H1 (cell line): ENCODE measurements around the gene FXYD5. TPM values are rescaled to one million over a fixed set of nuclear protein-coding genes. Genes with fewer than 3 reads are reported as not detected.

Experiments used
- CEBPB ChIP-seq: IDR thresholded peaks from 2 replicates; pipeline ENCODE4 v1.6.1; 2012; ENCODE audit warnings: low read depth, low read length
- HDAC2 ChIP-seq, 2 experiments: fragments of 300-600 bp in 1 of 2; sonication (generic) in 1 of 2; IDR thresholded peaks; 2 replicates each; pipeline ENCODE4 v1.6.1; 2011 to 2012; ENCODE audit warnings: low read depth in 2 of 2, low read length in 2 of 2, mild to moderate bottlenecking in 2 of 2, moderate library complexity in 2 of 2, borderline replicate concordance in 1 of 2, inconsistent platforms in 1 of 2
- JUN ChIP-seq: IDR thresholded peaks from 2 replicates; pipeline ENCODE4 v1.6.1; 2011; ENCODE audit warnings: low read depth, mild to moderate bottlenecking, improper control_type of control experiment, low read length
- KDM4A ChIP-seq: IDR thresholded peaks from one replicate; pipeline ENCODE4 v1.7.1; 2012; ENCODE audit warnings: low read depth, mild to moderate bottlenecking, moderate library complexity, low read length, inconsistent platforms; ENCODE audit not compliant: severe bottlenecking
- POLR2A ChIP-seq, 2 experiments: IDR thresholded peaks; 1 replicate in 1 of 2; 2 replicates in 1 of 2; pipeline ENCODE4 v1.6.1; 2011; ENCODE audit warnings: low read depth in 2 of 2, low read length in 2 of 2, mild to moderate bottlenecking in 2 of 2; ENCODE audit errors: control extremely low read depth in 1 of 2
- SIRT6 ChIP-seq: IDR thresholded peaks from one replicate; pipeline ENCODE4 v1.7.1; 2012; ENCODE audit warnings: low read length, inconsistent platforms
- SP1 ChIP-seq: IDR thresholded peaks from 2 replicates; pipeline ENCODE4 v1.6.1; 2011; ENCODE audit warnings: low read depth, low read length
- TAF1 ChIP-seq: IDR thresholded peaks from 2 replicates; pipeline ENCODE4 v1.6.1; 2011; ENCODE audit warnings: mild to moderate bottlenecking, low read depth, low read length
- polyA plus RNA-seq, 7 experiments: library from polyadenylated mRNA; depleted of rRNA in 3 of 7; stranded (reverse) in 5 of 7; unstranded in 2 of 7; fragments of >200 nt in 5 of 7; fragments of 200-250 nt in 2 of 7; gene quantifications; 1 replicate in 5 of 7; 2 replicates in 1 of 7; 4 replicates in 1 of 7; pipeline versions ENCODE4 v1.2.1 to v1.2.3, GENCODE V29; 2011 to 2013; ENCODE audit warnings: missing spikeins in 2 of 7, mixed read lengths in 2 of 7
- total RNA-seq: library from RNA; stranded (reverse); fragmentation: NEBNext Ultra II Directional; extraction: Animal tissue kit (Norgen Biotek cat#: 25700); gene quantifications from 2 replicates; pipeline ENCODE4 v1.2.1, GENCODE V29; 2021

Gene FXYD5
- total and polyA plus RNA-seq, 2 of the 8 experiments (the other 6 are each of a cell fraction or from before 2014, with no cell fraction given), result 99.0 to 191 TPM

DNA sequence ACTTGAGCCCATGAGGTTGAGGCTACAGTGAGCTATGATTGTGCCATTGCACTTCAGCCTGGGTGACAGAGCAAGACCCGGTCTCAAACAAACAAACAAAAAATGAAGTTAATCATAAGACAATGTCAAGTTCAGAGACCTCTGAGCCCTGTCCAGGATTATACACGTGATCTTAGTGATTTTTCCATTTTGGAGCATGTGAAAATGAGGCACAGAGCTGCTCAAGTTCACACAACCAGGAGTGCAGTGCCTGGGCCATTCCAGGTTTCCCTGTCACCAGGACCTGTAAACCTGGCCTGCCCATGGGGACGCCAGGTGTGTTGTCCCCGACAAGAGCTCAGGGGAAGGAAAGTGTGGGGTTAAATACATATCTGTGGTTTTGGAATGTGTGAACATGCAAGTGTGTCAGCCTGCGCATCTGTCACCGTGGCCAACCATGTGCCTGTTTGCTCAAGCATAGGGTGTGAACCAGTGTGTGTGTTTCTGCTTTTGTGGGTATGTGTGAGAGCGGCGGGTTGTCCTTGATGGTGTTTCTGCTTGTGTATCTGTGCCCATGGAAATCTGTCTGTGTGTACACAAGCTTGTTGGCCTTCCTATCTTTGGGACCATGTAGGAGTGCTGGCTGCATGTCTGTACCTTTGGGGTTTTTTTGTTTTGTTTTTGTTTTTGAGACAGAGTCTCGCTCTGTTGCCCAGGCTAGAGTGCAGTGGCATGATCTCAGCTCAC, 17.4 kb upstream of the FXYD5 start (continued):
- TF ChIP-seq KDM4A (no peak), CEBPB (no peak), SIRT6 (no peak), SP1 (no peak), JUN (no peak), POLR2A (IDR thresholded peaks at IDR 0.05; ENCODE audit: control extremely low read depth in 1 of 2, low read depth in 2 of 2, low read length in 2 of 2) (no peak), HDAC2 (IDR thresholded peaks at IDR 0.05; ENCODE audit: borderline replicate concordance in 1 of 2, low read depth in 2 of 2, low read length in 2 of 2) (no peak), TAF1 (no peak)
